NK-92 (cell line): ENCODE data around the gene ZIC4.

Source experiments
- DNase-seq: peaks from one replicate; lab custom pipeline; 2025; ENCODE audit not compliant: unreplicated experiment; lab: John Stamatoyannopoulos, UW

ZIC4 gene

GRCh38 chr3:147356145-147356908, 50.0 kb downstream of the ZIC4 start:
- DNase-seq = no peak

DNA sequence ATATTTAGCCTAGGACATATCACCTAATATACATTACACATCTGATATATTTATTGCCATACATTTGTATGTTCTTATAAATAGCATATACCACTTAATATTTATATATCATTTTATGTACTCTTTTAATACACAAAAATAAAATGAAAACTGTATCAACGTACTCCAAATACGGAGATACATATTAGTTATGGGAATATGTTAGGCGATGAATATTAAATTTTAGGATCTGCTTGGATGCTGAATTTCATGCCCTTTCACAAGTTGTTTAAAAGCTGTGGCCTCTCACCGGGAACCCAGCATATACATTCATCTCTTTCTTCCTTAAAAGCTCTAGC, 50.6 kb downstream of the ZIC4 start:
- no peak for DNase-seq

- no peak for DNase-seq
Measured at GRCh38 chr3:147355084-147355752, 51.1 kb downstream of the ZIC4 start.

DNA sequence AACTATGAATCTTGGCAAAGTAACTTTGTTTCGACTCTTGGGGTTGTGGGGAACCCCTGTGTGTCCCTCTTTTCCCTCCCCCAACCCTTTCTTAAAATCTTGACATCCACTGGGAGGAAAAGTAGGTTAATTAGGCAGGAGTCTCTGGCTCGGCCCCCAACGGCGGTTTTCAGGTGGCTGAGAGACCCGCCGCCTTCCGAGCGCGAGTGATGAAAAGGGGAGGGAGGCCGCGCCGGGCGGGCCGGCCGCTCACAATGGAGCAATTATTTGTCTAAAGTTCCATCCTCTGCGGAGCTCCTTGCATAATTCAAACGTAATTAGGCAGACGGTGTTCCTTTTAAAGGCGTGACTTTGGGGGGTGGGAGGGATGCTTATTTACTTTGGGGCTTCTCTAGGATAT, 51.7 kb downstream of the ZIC4 start:
- no peak for DNase-seq

GRCh38 chr3:147351301-147351700, 55.0 kb downstream of the ZIC4 start:
- DNase-seq = no peak

GRCh38 chr3:147348976-147349375, 57.4 kb downstream of the ZIC4 start:
- DNase-seq = no peak

DNA sequence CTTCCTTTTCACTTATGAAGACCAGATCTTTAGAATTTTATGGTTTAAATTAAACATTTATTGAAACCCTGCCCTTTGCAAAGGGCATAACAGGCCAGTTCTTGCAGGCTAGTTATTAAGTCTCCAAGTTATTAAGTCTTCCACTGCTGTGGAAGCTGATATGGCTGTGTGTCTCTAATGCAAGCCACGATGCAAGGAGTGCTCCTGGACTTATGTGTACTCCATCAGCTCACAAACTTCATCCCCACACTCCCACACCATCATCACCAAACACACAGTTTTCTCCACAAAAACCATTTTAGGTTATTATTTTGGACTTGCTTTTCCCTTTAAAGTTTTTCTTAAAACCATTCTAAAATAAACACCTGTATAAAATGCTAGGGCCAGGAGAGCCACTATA, 62.4 kb downstream of the ZIC4 start:
- DNase-seq = no peak

DNA sequence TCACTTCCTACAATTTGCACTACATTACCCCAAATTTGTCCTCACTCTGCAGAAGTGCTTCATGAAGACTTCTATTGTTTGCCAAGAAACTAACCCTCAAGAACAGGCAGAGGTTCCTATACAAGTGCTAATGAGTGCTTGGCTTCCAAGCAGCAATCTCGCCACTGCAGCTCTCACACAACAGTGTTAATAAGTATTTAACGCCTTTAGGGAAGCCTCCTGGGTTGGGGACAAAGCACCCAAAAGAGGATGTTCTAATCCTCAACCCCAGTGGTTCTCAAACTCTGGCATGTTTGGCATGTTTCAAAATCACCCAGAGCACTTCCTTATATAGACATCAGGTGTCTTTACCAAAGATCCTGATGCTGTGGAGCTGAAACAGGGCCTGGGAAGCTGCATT, 64.6 kb downstream of the ZIC4 start:
- no peak for DNase-seq

DNA sequence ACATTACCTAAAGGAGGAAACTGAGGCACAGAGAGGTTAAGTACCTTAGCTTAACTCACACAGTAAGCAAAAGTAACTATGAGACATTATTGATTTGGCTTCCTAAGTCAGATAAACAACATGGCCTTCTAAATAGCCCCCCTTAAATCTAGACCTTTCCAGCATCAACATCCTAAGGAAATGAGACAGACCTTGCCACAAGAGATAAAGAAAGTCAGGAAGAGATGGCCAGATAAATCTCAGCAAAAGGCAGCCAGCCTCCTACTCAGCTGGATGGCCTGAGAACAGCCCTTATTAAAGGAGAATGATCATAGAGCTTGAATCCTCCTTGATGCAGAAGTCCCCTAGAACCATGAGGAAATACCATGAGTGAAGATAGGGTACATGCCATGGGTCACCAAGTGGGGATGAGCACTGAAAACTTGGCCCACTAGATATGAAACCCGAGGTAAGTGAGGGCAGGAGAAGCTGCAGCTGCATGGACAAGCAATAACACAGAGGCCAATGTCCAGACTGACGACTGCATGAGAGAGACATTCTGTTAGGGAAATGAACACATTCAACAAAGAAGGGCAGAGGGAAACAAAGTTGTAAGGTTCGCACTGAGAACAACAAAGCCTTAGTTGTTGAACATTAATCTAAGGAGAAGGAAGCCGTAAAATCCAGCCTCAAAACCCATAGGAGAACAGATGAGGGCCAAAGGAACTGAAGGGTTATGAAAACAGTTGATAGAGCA, 69.6 kb downstream of the ZIC4 start:
- no peak for DNase-seq
